Colonic mucosa (tissue), 4 donors: ENCODE measurements around the gene HACE1. TPM values are rescaled to one million over a fixed set of nuclear protein-coding genes. Genes with fewer than 3 reads are reported as not detected.
"Not testable (repeated sequence)": the region's sequence is repeated elsewhere in the genome, so short reads cannot be mapped to it uniquely, and the experiment has no call there.

Experiments used
- DNase-seq: peaks from one replicate; pipeline ENCODE4 v3.0.0-alpha.2; 2020
- H3K27ac ChIP-seq: fragments of 200-600 bp; one replicate; pipeline ENCODE4 v1.8.0; 2021
- H3K27me3 ChIP-seq: fragments of 200-600 bp; one replicate; pipeline ENCODE4 v1.8.0; 2021
- H3K36me3 ChIP-seq: fragments of 200-600 bp; one replicate; pipeline ENCODE4 v1.8.0; 2021
- H3K4me1 ChIP-seq: fragments of 200-600 bp; one replicate; pipeline ENCODE4 v1.8.0; 2021; ENCODE audit warnings: mild to moderate bottlenecking
- H3K4me3 ChIP-seq: fragments of 200-600 bp; one replicate; pipeline ENCODE4 v1.8.0; 2021
- H3K9ac ChIP-seq, 2 donors: one replicate each; pipeline ENCODE4 v1.7.0; 2013; ENCODE audit warnings: control low read depth in 2 of 2, low read depth in 2 of 2, low read length in 2 of 2
- H3K9me3 ChIP-seq: fragments of 200-600 bp; one replicate; pipeline ENCODE4 v1.8.0; 2021
- intact Hi-C: fragments of 100-400 bp; cut with DNase I; formaldehyde crosslinking; loops from one replicate; pipeline ENCODE4 v1.14.1; 2022
- total RNA-seq, 2 donors: library from RNA; stranded (reverse); fragmentation: NEBNext Ultra II Directional in 1 of 2; extraction: Animal tissue kit (Norgen Biotek cat#: 25700) in 1 of 2; gene quantifications; one replicate each; pipeline ENCODE4 v1.2.1, GENCODE V29; 2021
- TF ChIP-seq, protein P1 (sequence below): fragments of 200-600 bp; IDR thresholded peaks from one replicate; pipeline ENCODE4 v1.8.0; 2022; ENCODE audit warnings: antibody characterized with exemption, mild to moderate bottlenecking
- donor health status: healthy.
- donor health status: DM: no; HTN: no; CAD: no.
- donor health status: DM: no; HTN: no; CAD: no.

The HACE1 gene
- total RNA-seq, 2 donors from 2014 or later = 6.9 TPM

DNA sequence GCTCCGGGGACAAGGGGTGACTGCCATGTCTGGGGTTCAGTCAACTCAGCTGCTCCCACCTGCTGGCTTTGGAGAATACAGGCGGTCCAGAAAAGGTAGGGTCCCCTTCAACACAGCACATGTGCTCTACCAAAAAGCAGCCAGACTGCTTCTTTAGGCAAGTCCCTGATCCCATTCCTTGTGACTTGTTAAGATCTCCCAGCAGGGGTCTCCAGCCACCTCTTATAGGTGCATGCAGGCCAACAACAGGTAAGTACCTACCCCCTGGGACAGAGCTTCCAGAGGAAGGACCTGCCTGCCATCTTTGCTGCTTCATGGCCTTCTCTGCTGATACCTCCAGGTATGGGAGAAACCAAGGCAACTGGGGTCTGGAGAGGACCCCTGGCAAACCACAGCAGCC, 106.5 kb downstream of the HACE1 start:
- no peak for DNase-seq
- Histone ChIP-seq H3K9ac (no peak overlapping the region), H3K4me1 (no peaks in the 10 kb centered on the region), H3K9me3 (no peaks in the 10 kb centered on the region), H3K27me3 (no peaks in the 10 kb centered on the region), H3K36me3 (no peaks in the 10 kb centered on the region), H3K27ac (no peak overlapping the region), H3K4me3 (no peak overlapping the region)
- TF ChIP-seq, protein P1, sequence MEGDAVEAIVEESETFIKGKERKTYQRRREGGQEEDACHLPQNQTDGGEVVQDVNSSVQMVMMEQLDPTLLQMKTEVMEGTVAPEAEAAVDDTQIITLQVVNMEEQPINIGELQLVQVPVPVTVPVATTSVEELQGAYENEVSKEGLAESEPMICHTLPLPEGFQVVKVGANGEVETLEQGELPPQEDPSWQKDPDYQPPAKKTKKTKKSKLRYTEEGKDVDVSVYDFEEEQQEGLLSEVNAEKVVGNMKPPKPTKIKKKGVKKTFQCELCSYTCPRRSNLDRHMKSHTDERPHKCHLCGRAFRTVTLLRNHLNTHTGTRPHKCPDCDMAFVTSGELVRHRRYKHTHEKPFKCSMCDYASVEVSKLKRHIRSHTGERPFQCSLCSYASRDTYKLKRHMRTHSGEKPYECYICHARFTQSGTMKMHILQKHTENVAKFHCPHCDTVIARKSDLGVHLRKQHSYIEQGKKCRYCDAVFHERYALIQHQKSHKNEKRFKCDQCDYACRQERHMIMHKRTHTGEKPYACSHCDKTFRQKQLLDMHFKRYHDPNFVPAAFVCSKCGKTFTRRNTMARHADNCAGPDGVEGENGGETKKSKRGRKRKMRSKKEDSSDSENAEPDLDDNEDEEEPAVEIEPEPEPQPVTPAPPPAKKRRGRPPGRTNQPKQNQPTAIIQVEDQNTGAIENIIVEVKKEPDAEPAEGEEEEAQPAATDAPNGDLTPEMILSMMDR = no peak
- intact Hi-C loops = no loop called here

DNA sequence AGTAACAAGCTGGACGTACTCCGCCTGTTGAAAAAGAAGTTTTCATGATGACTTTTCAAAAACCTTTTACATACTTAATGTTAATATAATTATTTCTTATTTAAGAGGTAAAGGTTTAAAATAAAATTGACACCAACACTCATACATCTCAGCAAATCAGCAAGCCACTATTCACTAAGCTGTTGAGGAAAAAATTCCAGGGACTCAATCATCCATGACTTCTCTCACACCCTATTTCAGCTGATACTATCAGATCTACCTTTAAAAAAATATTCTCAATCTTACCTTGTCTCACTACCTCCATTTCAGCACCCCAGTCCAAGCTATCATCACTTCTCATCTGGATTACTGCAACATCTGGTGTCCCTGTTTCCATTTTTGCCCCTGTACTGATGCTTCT, 109.3 kb downstream of the HACE1 start:
- DNase-seq = no peak
- Histone ChIP-seq H3K9ac (no peak overlapping the region), H3K4me1 (no peaks in the 10 kb centered on the region), H3K36me3 (no peaks in the 10 kb centered on the region), H3K4me3 (no peak overlapping the region), H3K9me3 (no peaks in the 10 kb centered on the region), H3K27me3 (no peaks in the 10 kb centered on the region), H3K27ac (no peak overlapping the region)
- TF ChIP-seq, protein P1 = no peak
- intact Hi-C loops = no loop called here

DNA sequence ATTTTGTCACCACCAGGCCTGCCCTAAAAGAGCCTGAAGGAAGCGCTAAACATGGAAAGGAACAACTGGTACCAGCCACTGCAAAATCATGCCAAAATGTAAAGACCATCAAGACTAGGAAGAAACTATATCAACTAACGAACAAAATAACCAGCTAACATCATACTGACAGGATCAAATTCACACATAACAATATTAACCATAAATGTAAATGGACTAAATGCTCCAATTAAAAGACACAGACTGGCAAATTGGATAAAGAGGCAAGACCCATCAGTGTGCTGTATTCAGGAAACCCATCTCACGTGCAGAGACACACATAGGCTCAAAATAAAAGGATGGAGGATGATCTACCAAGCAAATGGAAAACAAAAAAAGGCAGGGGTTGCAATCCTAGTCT, 120.6 kb downstream of the HACE1 start:
- H3K9me3 ChIP-seq, H3K27ac ChIP-seq, H3K4me3 ChIP-seq, H3K4me1 ChIP-seq, H3K27me3 ChIP-seq, intact Hi-C loops, DNase-seq, H3K36me3 ChIP-seq, H3K9ac ChIP-seq: not testable (repeated sequence)

DNA sequence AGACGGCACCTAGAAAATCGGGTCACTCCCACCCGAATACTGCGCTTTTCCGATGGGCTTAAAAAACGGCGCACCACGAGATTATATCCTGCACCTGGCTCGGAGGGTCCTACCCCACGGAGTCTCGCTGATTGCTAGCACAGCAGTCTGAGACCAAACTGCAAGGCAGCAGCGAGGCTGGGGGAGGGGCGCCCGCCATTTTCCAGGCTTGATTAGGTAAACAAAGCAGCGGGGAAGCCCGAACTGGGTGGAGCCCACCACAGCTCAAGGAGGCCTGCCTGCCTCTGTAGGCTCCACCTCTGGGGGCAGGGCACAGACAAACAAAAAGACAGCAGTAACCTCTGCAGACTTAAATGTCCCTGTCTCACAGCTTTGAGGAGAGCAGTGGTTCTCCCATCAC, 122.2 kb downstream of the HACE1 start:
- H3K4me1 ChIP-seq, H3K9ac ChIP-seq, H3K36me3 ChIP-seq, H3K4me3 ChIP-seq, H3K27ac ChIP-seq, DNase-seq, H3K27me3 ChIP-seq, H3K9me3 ChIP-seq, intact Hi-C loops: not testable (repeated sequence)

DNA sequence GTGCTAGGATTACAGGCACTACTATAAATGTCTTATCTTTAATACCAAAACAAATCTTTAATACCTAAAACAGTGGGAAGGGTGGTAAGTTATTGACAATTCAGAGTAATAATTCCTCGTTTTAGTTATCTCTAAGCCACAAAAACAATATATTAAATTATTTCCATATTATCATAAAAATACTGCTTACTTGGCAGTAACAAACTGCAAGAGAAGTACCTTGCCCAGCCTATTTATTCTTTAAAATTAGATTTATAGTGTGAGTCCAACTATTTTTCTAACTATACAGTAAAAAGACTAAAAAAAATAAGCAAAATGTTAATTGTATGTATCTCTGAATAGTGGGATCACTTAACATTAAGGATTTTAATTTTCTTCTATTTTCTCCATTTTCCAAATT, 123.2 kb downstream of the HACE1 start:
- Histone ChIP-seq H3K9me3 (no peaks in the 10 kb centered on the region), H3K4me3 (no peak overlapping the region), H3K27me3 (no peaks in the 10 kb centered on the region), H3K27ac (no peak overlapping the region), H3K36me3 (no peaks in the 10 kb centered on the region), H3K4me1 (no peaks in the 10 kb centered on the region), H3K9ac (no peak overlapping the region)
- intact Hi-C loops = no loop called here
- TF ChIP-seq, protein P1 = no peak
- DNase-seq = no peak

DNA sequence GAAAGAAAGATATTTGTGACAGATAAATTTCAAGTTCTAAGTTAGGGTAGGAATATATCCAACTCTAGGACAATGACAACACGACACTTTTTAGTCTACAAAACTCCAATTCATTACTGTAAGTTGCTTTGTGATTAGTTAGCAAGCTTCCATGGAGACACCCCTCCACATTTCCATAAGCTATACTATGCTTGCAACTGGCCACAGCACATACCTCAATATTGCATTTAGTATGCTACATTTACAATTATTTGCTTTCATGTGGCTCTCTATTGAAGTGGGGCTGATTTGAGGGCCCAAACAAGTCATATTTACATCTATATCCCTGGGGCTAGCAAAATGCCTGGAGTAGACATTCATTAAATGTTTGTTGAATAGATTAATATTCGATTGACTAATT, 129.3 kb downstream of the HACE1 start:
- H3K4me3 ChIP-seq = no peak overlapping the region
- TF ChIP-seq, protein P1 = no peak
- H3K9me3 ChIP-seq = no peaks in the 10 kb centered on the region
- H3K27ac ChIP-seq = no peak overlapping the region
- no peaks in the 10 kb centered on the region for H3K4me1 ChIP-seq
- DNase-seq = no peak
- no peaks in the 10 kb centered on the region for H3K36me3 ChIP-seq
- H3K9ac ChIP-seq = no peak overlapping the region
- no peaks in the 10 kb centered on the region for H3K27me3 ChIP-seq
- intact Hi-C loops = no loop called here

DNA sequence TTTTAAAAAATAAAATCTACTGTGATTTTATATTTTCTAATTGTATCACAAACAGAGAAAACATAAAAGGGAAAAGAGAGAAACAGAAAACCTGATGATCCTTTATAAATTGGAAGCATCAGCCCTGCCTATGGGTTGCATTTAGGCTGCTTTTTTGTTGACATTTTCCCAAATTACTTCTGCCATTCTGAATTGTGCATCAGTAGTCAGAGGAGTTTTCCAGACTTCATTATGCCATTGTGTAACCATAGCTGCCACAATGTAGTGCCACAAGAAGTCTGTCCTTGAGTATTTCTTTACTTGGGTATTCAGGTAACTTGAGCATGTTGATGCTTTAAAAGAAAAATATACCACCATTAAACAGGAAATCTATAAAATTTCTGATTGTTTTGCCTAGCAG, 130.3 kb downstream of the HACE1 start:
- Histone ChIP-seq H3K27me3 (no peaks in the 10 kb centered on the region), H3K27ac (no peak overlapping the region), H3K9me3 (no peaks in the 10 kb centered on the region), H3K4me1 (no peaks in the 10 kb centered on the region), H3K36me3 (no peaks in the 10 kb centered on the region), H3K4me3 (no peak overlapping the region), H3K9ac (no peak overlapping the region)
- intact Hi-C loops = no loop called here
- TF ChIP-seq, protein P1 = no peak
- DNase-seq = no peak
